MCF 10A (cell line): ENCODE data around the gene GTPBP6. TPM values are rescaled to one million over a fixed set of nuclear protein-coding genes. Genes with fewer than 3 reads are reported as not detected.
"Not testable (repeated sequence)": the region's sequence is repeated elsewhere in the genome, so short reads cannot be mapped to it uniquely, and the experiment has no call there.

ENCODE experiments used
- BruUV-seq: library from RNA; stranded (reverse); fragments of 400-500 nt; replicated peaks from 2 replicates; lab custom pipeline; 2021; lab: Mats Ljungman, UMichigan
- CTCF ChIA-PET: fragments of 300-600 bp; sonication (Branson Sonifier 250); formaldehyde crosslinking; extraction: SDS; loops from one replicate; lab custom pipeline; 2021; ENCODE audit warnings: antibody characterized with exemption, inconsistent platforms; lab: Yijun Ruan, JAX
- POLR2A ChIA-PET: fragments of 300-600, 350-650 bp; sonication (Branson Sonifier 250); formaldehyde crosslinking; extraction: SDS; loops from one replicate; lab custom pipeline; 2020; ENCODE audit warnings: antibody characterized with exemption, inconsistent platforms; lab: Yijun Ruan, JAX
- DNase-seq: peaks from one replicate; pipeline ENCODE4 v3.0.0-alpha.2; 2018; ENCODE audit not compliant: unreplicated experiment
- H3K27ac Mint-ChIP-seq: one replicate; pipeline ENCODE4 v1.8.0; 2022; ENCODE audit warnings: mild to moderate bottlenecking, low read depth, mixed read lengths; ENCODE audit not compliant: unreplicated experiment
- H3K27me3 Mint-ChIP-seq: one replicate; pipeline ENCODE4 v1.8.0; 2022; ENCODE audit warnings: mixed read lengths; ENCODE audit not compliant: insufficient read depth, unreplicated experiment
- H3K36me3 Mint-ChIP-seq: one replicate; pipeline ENCODE4 v1.8.0; 2022; ENCODE audit warnings: mild to moderate bottlenecking, moderate library complexity, mixed read lengths; ENCODE audit not compliant: insufficient read depth, unreplicated experiment
- H3K4me1 Mint-ChIP-seq: one replicate; pipeline ENCODE4 v1.8.0; 2022; ENCODE audit warnings: mixed read lengths; ENCODE audit not compliant: insufficient read depth, unreplicated experiment
- H3K4me3 Mint-ChIP-seq: one replicate; pipeline ENCODE4 v1.8.0; 2022; ENCODE audit warnings: mild to moderate bottlenecking, moderate library complexity, mixed read lengths; ENCODE audit not compliant: unreplicated experiment
- H3K9me3 Mint-ChIP-seq: one replicate; pipeline ENCODE4 v1.8.0; 2022; ENCODE audit warnings: mixed read lengths; ENCODE audit not compliant: unreplicated experiment
- intact Hi-C: fragments of 100-400 bp; cut with micrococcal nuclease; formaldehyde crosslinking; loops from 2 replicates; pipeline ENCODE4 v1.14.1; 2022
- total RNA-seq: library from RNA; stranded (reverse); gene quantifications from 2 replicates; pipeline ENCODE4 v1.2.3, GENCODE V29; 2022
- TF ChIP-seq, protein P1 (sequence below): fragments of 200-600 bp; IDR thresholded peaks from one replicate; pipeline ENCODE4 v1.8.0; 2022; ENCODE audit warnings: antibody characterized with exemption, mild to moderate bottlenecking; ENCODE audit not compliant: unreplicated experiment

GTPBP6 gene
- total RNA-seq, 1 experiment from 2014 or later: 73.4 TPM

DNA sequence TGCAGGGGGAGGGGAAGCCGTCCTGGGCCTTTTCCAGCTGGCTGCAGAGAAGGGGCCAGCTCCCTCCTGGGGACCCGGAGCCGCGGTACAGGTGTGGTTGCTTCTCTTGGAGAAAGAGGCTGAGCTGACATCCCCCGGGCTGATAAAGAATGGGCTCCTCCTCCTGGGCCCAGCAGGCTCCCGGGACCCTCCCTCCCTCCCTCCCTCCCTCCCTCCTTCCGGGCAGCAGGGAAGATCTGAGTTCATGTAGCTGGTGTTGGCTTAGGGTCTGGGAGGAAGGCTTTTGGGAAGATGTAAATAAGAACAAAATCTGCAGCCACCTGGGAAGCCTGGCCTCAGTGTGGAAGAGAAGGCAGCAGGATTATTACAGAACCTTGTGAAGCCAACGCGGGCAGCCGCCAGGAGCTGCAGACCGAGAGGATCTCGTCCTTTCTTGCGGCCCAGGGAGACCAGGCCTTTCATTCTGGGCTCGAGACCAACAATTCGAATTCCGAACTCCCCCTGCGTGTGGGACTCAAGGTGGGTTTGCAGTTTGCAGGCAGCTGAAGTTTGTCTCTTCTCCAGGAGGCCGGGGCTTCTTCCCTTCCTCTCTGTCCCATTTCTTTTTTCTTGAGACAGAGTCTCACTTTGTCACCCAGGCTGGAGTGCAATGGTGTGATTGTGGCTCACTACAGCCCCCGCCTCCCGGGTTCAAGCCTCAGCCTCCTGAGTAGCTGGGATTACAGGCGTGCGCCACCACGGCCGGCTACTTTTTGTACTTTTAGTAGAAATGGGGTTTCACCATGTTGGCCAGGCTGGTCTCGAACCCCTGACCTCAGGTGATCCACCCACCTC, 37.2 kb downstream of the GTPBP6 start, which contains the start of gene PLCXD1:
TSS of gene PLCXD1 (plus strand) at position 216 of the 834 bp plus-strand sequence. CDS start 2,807 bp downstream, outside the sequence.
- Mint-ChIP-seq H3K36me3 (peaks cover 5% of the 10 kb centered on the region), H3K27me3 (no peaks in the 10 kb centered on the region), H3K27ac (no peak within 1 kb of the TSS), H3K9me3 (no peaks in the 10 kb centered on the region), H3K4me3 (no peak within 1 kb of the TSS), H3K4me1 (no peaks in the 10 kb centered on the region)
- CTCF ChIA-PET: no interaction called here
- BruUV-seq: no TSS peak
- POLR2A ChIA-PET: no interaction called here
- intact Hi-C loops: no loop called here
- TF ChIP-seq, protein P1, sequence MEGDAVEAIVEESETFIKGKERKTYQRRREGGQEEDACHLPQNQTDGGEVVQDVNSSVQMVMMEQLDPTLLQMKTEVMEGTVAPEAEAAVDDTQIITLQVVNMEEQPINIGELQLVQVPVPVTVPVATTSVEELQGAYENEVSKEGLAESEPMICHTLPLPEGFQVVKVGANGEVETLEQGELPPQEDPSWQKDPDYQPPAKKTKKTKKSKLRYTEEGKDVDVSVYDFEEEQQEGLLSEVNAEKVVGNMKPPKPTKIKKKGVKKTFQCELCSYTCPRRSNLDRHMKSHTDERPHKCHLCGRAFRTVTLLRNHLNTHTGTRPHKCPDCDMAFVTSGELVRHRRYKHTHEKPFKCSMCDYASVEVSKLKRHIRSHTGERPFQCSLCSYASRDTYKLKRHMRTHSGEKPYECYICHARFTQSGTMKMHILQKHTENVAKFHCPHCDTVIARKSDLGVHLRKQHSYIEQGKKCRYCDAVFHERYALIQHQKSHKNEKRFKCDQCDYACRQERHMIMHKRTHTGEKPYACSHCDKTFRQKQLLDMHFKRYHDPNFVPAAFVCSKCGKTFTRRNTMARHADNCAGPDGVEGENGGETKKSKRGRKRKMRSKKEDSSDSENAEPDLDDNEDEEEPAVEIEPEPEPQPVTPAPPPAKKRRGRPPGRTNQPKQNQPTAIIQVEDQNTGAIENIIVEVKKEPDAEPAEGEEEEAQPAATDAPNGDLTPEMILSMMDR: no peak
- DNase-seq: no peak

DNA sequence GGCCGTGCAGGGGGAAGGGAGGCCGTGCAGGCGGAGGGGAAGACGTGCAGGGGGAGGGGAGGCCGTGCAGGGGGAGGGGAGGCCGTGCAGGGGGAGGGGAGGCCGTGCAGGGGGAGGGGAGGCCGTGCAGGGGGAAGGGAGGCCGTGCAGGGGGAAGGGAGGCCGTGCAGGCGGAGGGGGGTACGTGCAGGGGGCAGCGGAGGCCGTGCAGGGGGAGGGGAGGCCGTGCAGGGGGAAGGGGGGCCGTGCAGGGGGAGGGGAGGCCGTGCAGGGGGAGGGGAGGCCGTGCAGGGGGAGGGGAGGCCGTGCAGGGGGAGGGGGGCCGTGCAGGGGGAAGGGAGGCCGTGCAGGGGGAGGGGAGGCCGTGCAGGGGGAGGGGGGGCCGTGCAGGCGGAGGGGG, 37.9 kb downstream of the GTPBP6 start:
- H3K36me3 Mint-ChIP-seq, H3K27me3 Mint-ChIP-seq, intact Hi-C loops, DNase-seq, H3K4me1 Mint-ChIP-seq, BruUV-seq, CTCF ChIA-PET, H3K9me3 Mint-ChIP-seq, H3K4me3 Mint-ChIP-seq, POLR2A ChIA-PET, H3K27ac Mint-ChIP-seq: not testable (repeated sequence)

DNA sequence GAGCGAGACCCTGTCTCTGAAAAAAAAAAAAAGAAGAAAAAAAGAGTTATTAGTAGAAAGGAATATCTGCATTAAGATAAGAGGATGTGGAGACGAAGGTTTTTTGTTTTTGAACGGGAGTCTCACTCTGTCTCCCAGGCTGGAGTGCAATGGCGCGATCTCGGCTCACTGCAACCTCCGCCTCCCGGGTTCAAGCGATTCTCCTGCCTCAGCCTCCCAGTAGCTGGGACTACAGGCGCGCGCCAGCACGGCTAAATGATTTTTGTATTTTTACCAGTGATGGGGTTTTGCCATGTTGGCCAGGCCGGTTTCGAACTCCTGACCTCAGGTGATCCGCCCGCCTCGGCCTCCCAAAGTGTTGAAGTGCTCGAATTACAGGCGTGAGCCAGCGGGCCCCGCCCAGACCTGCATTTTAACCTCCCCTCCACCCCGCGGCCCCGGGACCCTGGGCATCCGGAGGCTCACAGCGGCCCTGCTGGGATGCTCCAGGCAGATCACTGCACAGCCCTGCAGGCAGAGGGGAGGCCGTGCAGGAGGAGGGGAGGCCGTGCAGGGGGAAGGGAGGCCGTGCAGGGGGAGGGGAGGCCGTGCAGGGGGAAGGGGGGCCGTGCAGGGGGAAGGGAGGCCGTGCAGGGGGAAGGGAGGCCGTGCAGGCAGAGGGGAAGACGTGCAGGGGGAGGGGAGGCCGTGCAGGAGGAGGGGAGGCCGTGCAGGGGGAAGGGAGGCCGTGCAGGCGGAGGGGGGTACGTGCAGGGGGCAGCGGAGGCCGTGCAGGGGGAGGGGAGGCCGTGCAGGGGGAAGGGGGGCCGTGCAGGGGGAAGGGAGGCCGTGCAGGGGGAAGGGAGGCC, 38.6 kb downstream of the GTPBP6 start:
- POLR2A ChIA-PET, intact Hi-C loops, CTCF ChIA-PET, DNase-seq, H3K4me3 Mint-ChIP-seq, H3K9me3 Mint-ChIP-seq, H3K36me3 Mint-ChIP-seq, H3K4me1 Mint-ChIP-seq, H3K27me3 Mint-ChIP-seq, H3K27ac Mint-ChIP-seq, BruUV-seq: not testable (repeated sequence)

DNA sequence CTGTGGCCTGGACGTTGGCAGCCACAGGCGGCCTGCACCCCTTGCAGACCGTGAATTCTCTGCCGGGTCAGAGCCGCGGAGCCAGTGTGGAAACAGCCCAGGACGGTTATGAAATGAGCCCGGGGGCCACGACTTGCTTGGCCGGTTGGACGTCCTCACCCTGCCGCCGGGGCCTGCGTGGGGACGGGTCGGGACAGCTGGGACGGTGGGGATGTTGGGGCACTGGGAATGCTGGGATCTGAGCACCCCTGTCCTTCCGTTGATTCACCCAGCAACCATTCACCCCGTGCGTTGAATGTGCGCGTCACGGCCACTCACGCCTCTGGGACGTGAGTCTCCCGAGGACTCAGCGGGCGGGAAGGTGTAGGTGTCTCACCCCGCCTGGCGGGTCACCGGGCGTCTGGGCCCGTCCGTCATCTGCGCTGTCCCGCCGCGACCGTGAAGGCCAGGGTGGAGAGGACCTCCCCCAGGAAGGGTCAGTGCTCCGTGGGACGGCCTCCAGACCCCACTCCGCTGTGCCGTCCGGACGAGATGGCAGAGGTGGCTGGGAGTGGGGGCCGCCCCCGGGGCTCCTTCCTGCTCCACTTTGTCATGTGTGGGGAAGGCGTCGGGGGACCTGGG, 41.9 kb downstream of the GTPBP6 start:
- ChIA-PET POLR2A (no interaction called here), CTCF (no interaction called here)
- Mint-ChIP-seq H3K4me3 (peak overlapping the region; percentile 71), H3K9me3 (no peaks in the 10 kb centered on the region), H3K27ac (no peak overlapping the region), H3K36me3 (no peaks in the 10 kb centered on the region), H3K4me1 (no peaks in the 10 kb centered on the region), H3K27me3 (no peaks in the 10 kb centered on the region)
- BruUV-seq: no TSS peak
- intact Hi-C loops: no loop called here
- TF ChIP-seq, protein P1: no peak
- peak; percentile 43 for DNase-seq
